ENCODE results near the gene TMEM132E.
A peak's percentile ranks its signal among the peaks of the same experiment; 100 is the strongest.

Gene TMEM132E

GRCh38 chr17:34569591-34569990 lies 9.8 kb upstream of the TMEM132E start:
- DNase-seq = peak; percentile 61

- DNase-seq = peak; percentile 73
Measured at GRCh38 chr17:34570506-34570905, 8.9 kb upstream of the TMEM132E start.

- peak; percentile 95 for DNase-seq
Measured at GRCh38 chr17:34571428-34572130, 7.8 kb upstream of the TMEM132E start.

GRCh38 chr17:34572483-34572882 lies 6.9 kb upstream of the TMEM132E start:
- no peak for DNase-seq

- DNase-seq = no peak
Measured at GRCh38 chr17:34575182-34575581, 4.2 kb upstream of the TMEM132E start.

GRCh38 chr17:34578016-34578415 lies 1.4 kb upstream of the TMEM132E start:
- peak; percentile 99 for DNase-seq

- DNase-seq = peak; percentile 72
Measured at GRCh38 chr17:34578656-34579016, 746 bp upstream of the TMEM132E start.

- DNase-seq = peak; percentile 74
Measured at GRCh38 chr17:34579979-34580684, 750 bp downstream of the TMEM132E start.

- peak; percentile 70 for DNase-seq
Measured at GRCh38 chr17:34580685-34581445, 1.5 kb downstream of the TMEM132E start.

GRCh38 chr17:34581446-34582184 lies 2.2 kb downstream of the TMEM132E start:
- DNase-seq = peak; percentile 70

- DNase-seq = peak; percentile 73
Measured at GRCh38 chr17:34582185-34582900, 3.0 kb downstream of the TMEM132E start.

- DNase-seq = no peak
Measured at GRCh38 chr17:34582901-34583245, 3.5 kb downstream of the TMEM132E start.

GRCh38 chr17:34584805-34585416 lies 5.5 kb downstream of the TMEM132E start:
- peak; percentile 76 for DNase-seq

GRCh38 chr17:34586346-34586846 lies 7.0 kb downstream of the TMEM132E start:
- DNase-seq = no peak

- DNase-seq = no peak
Measured at GRCh38 chr17:34588266-34588665, 8.9 kb downstream of the TMEM132E start.

- DNase-seq = no peak
Measured at GRCh38 chr17:34589120-34589965, 10.0 kb downstream of the TMEM132E start.

- no peak for DNase-seq
Measured at GRCh38 chr17:34592002-34592401, 12.6 kb downstream of the TMEM132E start.

GRCh38 chr17:34596920-34597319 lies 17.5 kb downstream of the TMEM132E start:
- no peak for DNase-seq

GRCh38 chr17:34598161-34598776 lies 18.9 kb downstream of the TMEM132E start:
- peak; percentile 96 for DNase-seq

- peak; percentile 87 for DNase-seq
Measured at GRCh38 chr17:34601416-34601815, 22.0 kb downstream of the TMEM132E start.

Data from NCI-H82 (cell line).